GM12878 (cell line): ENCODE measurements around the gene DPM3. TPM values are rescaled to one million over a fixed set of nuclear protein-coding genes. Genes with fewer than 3 reads are reported as not detected.

Source experiments
- ATAC-seq: fragments of 200-7000 bp; cut with Tn5 transposase; 3 replicates; pipeline ENCODE4 v1.9.1; 2020; ENCODE audit warnings: mild to moderate bottlenecking, moderate library complexity
- BruUV-seq: library from RNA; stranded (reverse); fragments of 400-500 nt; replicated peaks from 2 replicates; lab custom pipeline; 2021; lab: Mats Ljungman, UMichigan
- CTCF ChIA-PET: fragments of 300-600 bp; sonication (Branson Sonifier 250); formaldehyde crosslinking; extraction: SDS; loops from one replicate; lab custom pipeline; 2021; ENCODE audit warnings: inconsistent platforms; lab: Yijun Ruan, JAX
- POLR2A ChIA-PET: fragments of 350-600 bp; formaldehyde crosslinking; extraction: SDS; loops from one replicate; lab custom pipeline; 2021; ENCODE audit warnings: inconsistent platforms; lab: Charles Lee
- RAD21 ChIA-PET: fragments of 300-600 bp; sonication (Branson Sonifier 250); formaldehyde crosslinking; loops from one replicate; lab custom pipeline; 2023; ENCODE audit warnings: antibody characterized with exemption; ENCODE audit not compliant: unreplicated experiment; lab: Charles Lee
- SMC1A ChIA-PET: fragments of 300-600 bp; sonication (Branson Sonifier 250); formaldehyde crosslinking; loops from one replicate; lab custom pipeline; 2023; ENCODE audit not compliant: unreplicated experiment, uncharacterized antibody; lab: Charles Lee
- DNase-seq: peaks from one replicate; pipeline ENCODE4 v3.0.0-alpha.2; 2011; ENCODE audit warnings: low read depth, low spot score
- FAIRE-seq: peaks from 3 replicates; lab custom pipeline; 2011; peaks lifted over from hg19 to GRCh38; lab: Jason Lieb, UNC
- H2AFZ ChIP-seq: 2 replicates; pipeline ENCODE4 v1.6.0; 2011; ENCODE audit warnings: low read depth, low read length, control low read depth; ENCODE audit not compliant: control insufficient read depth
- H3K27ac ChIP-seq: 2 replicates; pipeline ENCODE4 v1.5.1; 2011; ENCODE audit warnings: control low read depth; ENCODE audit not compliant: control insufficient read depth, insufficient read depth
- H3K27me3 ChIP-seq, 2 experiments: replicated peaks in 1 of 2; 2 replicates each; pipeline versions ENCODE4 v1.6.0 to v1.6.1; 2011; ENCODE audit warnings: low read length in 1 of 2; ENCODE audit not compliant: control insufficient read depth in 2 of 2, insufficient read depth in 2 of 2
- H3K36me3 ChIP-seq, 2 experiments: 2 replicates each; pipeline ENCODE4 v1.5.1; 2011; ENCODE audit warnings: low read length in 1 of 2; ENCODE audit not compliant: control insufficient read depth in 2 of 2, insufficient read depth in 2 of 2
- H3K4me1 ChIP-seq: 2 replicates; pipeline ENCODE4 v1.6.1; 2011; ENCODE audit warnings: mild to moderate bottlenecking, low read length, moderate library complexity, mixed read lengths; ENCODE audit not compliant: control insufficient read depth, insufficient read depth
- H3K4me2 ChIP-seq: 2 replicates; pipeline ENCODE4 v1.6.0; 2011; ENCODE audit warnings: control low read depth; ENCODE audit not compliant: control insufficient read depth, insufficient read depth
- H3K4me3 ChIP-seq: fragments of 200-600 bp; sonication (generic); 2 replicates; pipeline ENCODE4 v1.5.1; 2016
- H3K79me2 ChIP-seq: 2 replicates; pipeline ENCODE4 v1.6.0; 2011; ENCODE audit warnings: low read length; ENCODE audit not compliant: control insufficient read depth, insufficient read depth
- H3K9ac ChIP-seq: 2 replicates; pipeline ENCODE4 v1.8.0; 2011; ENCODE audit warnings: low read length, control low read depth, mixed read lengths; ENCODE audit not compliant: control insufficient read depth, insufficient read depth
- H3K9me3 ChIP-seq: replicated peaks from 3 replicates; pipeline ENCODE4 v1.5.1; 2011; ENCODE audit warnings: mild to moderate bottlenecking, low read length; ENCODE audit not compliant: control insufficient read depth, insufficient read depth
- H4K20me1 ChIP-seq: 2 replicates; pipeline ENCODE4 v1.6.0; 2011; ENCODE audit not compliant: control insufficient read depth, insufficient read depth
- ATF7 ChIP-seq: fragments of 450-650 bp; IDR thresholded peaks from 2 replicates; pipeline ENCODE4 v1.6.1; 2016; ENCODE audit warnings: low read depth, mild to moderate bottlenecking
- CTCF ChIP-seq, 3 experiments: IDR thresholded peaks in 2 of 3; conservative IDR thresholded peaks in 1 of 3; 2 replicates each; pipeline ENCODE4 v1.5.1; 2011; ENCODE audit warnings: low read depth in 3 of 3, low read length in 3 of 3, mild to moderate bottlenecking in 3 of 3, control low read depth in 2 of 3, moderate library complexity in 2 of 3, inconsistent platforms in 1 of 3, mixed read lengths in 1 of 3; ENCODE audit not compliant: control insufficient read depth in 2 of 3, insufficient read depth in 1 of 3; ENCODE audit errors: extremely low read depth in 1 of 3
- EP300 ChIP-seq, 2 experiments: fragments of 150-350 bp in 1 of 2; IDR thresholded peaks; 2 replicates each; pipeline ENCODE4 v1.6.1; 2011 to 2012; ENCODE audit warnings: low read depth in 2 of 2, low read length in 2 of 2, borderline replicate concordance in 1 of 2, improper control_type of control experiment in 1 of 2, inconsistent platforms in 1 of 2; ENCODE audit not compliant: control insufficient read depth in 1 of 2
- ESRRA ChIP-seq: IDR thresholded peaks from 2 replicates; pipeline ENCODE4 v1.6.1; 2012; ENCODE audit warnings: mild to moderate bottlenecking, low read length, improper control_type of control experiment
- KDM1A ChIP-seq: fragments of 200-600 bp; sonication (generic); IDR thresholded peaks from 2 replicates; pipeline ENCODE4 v1.6.1; 2016; ENCODE audit warnings: borderline replicate concordance
- NR2F1 ChIP-seq: fragments of 450-650 bp; conservative IDR thresholded peaks from 2 replicates; pipeline ENCODE4 v1.6.1; 2017; ENCODE audit warnings: mild to moderate bottlenecking
- RAD21 ChIP-seq: IDR thresholded peaks from 2 replicates; pipeline ENCODE4 v1.6.1; 2011; ENCODE audit warnings: mild to moderate bottlenecking, low read depth, low read length, moderate library complexity; ENCODE audit not compliant: insufficient read depth
- SUPT20H ChIP-seq: IDR thresholded peaks from 2 replicates; pipeline ENCODE4 v1.6.1; 2011; ENCODE audit warnings: low read depth, mild to moderate bottlenecking, low read length, moderate library complexity, borderline replicate concordance; ENCODE audit not compliant: control insufficient read depth
- TAF1 ChIP-seq: IDR thresholded peaks from 2 replicates; pipeline ENCODE4 v1.6.1; 2011; ENCODE audit warnings: mild to moderate bottlenecking, low read depth, low read length, borderline replicate concordance
- TBL1XR1 ChIP-seq: IDR thresholded peaks from 2 replicates; pipeline ENCODE4 v1.6.1; 2012; ENCODE audit warnings: low read depth, low read length, improper control_type of control experiment
- ZBTB4 ChIP-seq: fragments of 450-650 bp; formaldehyde crosslinking; IDR thresholded peaks from 2 replicates; pipeline ENCODE4 v1.4.0; 2022; ENCODE audit warnings: mild to moderate bottlenecking, moderate library complexity
- ZNF217 ChIP-seq: fragments of 450-650 bp; IDR thresholded peaks from 2 replicates; pipeline ENCODE4 v1.6.1; 2017; ENCODE audit warnings: antibody characterized with exemption, mild to moderate bottlenecking
- WGBS: methylation state at CpG from one replicate; pipeline ENCODE4 v1.1.6; 2016; ENCODE audit warnings: low lambda C conversion rate; ENCODE audit not compliant: insufficient replicate concordance, insufficient coverage; ENCODE audit errors: missing lambda C conversion rate; 5-methylcytosine and 5-hydroxymethylcytosine counted together
- in situ Hi-C: fragments of 300-500 bp; cut with MboI; formaldehyde crosslinking; loops from 9 replicates; pipeline ENCODE4 v1.14.3; 2018; ENCODE audit warnings: mixed read lengths
- intact Hi-C: fragments of 100-400 bp; cut with micrococcal nuclease; formaldehyde crosslinking; loops from one replicate; pipeline ENCODE4 v1.14.2; 2022; ENCODE audit not compliant: unreplicated experiment
- polyA plus RNA-seq, 11 experiments: library from polyadenylated mRNA; depleted of rRNA in 4 of 11; unstranded in 6 of 11; stranded (reverse) in 5 of 11; fragments of >200 nt; fragmentation: Nextera tagmentation in 4 of 11; fragmentation: Illumina TruSeq in 1 of 11; extraction: Ambion mirVana in 4 of 11; extraction: Trizol in 1 of 11; gene quantifications; 1 replicate in 1 of 11; 2 replicates in 10 of 11; pipeline versions ENCODE4 v1.2.1 to v1.2.3, GENCODE V29; 2011 to 2016; ENCODE audit warnings: inconsistent platforms in 2 of 11, missing spikeins in 2 of 11, low read depth in 1 of 11
- total RNA-seq, 4 experiments: library from RNA; depleted of rRNA in 3 of 4; stranded (reverse); fragments of >200 nt in 3 of 4; fragmentation: Illumina TruSeq in 1 of 4; extraction: Trizol in 1 of 4; gene quantifications; 2 replicates each; pipeline versions ENCODE4 v1.2.1 to v1.2.3, GENCODE V29; 2013 to 2021

The DPM3 gene
- total and polyA plus RNA-seq, 10 of the 15 experiments (the other 5 are each of a cell fraction or from before 2014, with no cell fraction given) = 5.9 to 78.7 (median 25.7) TPM

DNA sequence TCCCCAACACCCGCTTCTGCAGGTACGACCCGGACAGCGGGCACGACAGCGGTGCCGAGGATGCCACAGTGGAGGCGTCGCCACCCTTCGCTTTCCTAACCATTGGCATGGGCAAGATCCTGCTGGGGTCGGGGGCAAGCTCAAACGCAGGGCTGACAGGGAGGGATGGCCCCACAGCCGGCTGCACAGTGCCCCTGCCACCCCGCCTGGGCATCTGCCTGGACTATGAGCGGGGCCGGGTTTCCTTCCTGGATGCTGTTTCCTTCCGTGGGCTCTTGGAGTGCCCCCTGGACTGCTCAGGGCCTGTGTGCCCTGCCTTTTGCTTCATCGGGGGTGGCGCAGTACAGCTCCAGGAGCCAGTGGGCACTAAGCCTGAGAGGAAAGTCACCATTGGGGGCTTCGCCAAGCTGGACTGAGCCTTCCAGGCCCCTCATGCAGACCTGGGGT lies 43.5 kb upstream of the DPM3 start:
- POLR2A ChIA-PET = interaction anchor here (0.5 to 2.8 kb wide), 2 partner anchors 10 to 48 kb away, joined by 3 to 23 read pairs; no protein-coding TSS in a partner anchor
- Histone ChIP-seq H3K4me1 (peaks cover 21% of the 10 kb centered on the region), H3K79me2 (no peaks in the 10 kb centered on the region), H3K9me3 (no peaks in the 10 kb centered on the region), H3K4me3 (no peak overlapping the region), H2AFZ (no peak overlapping the region), H3K36me3 (no peaks in the 10 kb centered on the region), H3K27me3 (no peaks in the 10 kb centered on the region), H3K4me2 (no peak overlapping the region), H4K20me1 (no peaks in the 10 kb centered on the region), H3K9ac (no peak overlapping the region), H3K27ac (no peak overlapping the region)
- intact Hi-C loops (no loop called here), in situ Hi-C loops (no loop called here)
- SMC1A ChIA-PET = no interaction called here
- FAIRE-seq = no peak
- CTCF ChIA-PET = interaction anchor here (0.6 to 2.9 kb wide), 3 partner anchors 10 to 754 kb away, joined by 3 to 63 read pairs (median 41); partner anchors contain the start of genes KRTCAP2 and TRIM46
- no peak for DNase-seq
- WGBS = 80% methylated on average over 20 of the region's 20 CpGs
- no TSS peak for BruUV-seq
- TF ChIP-seq RAD21 (no peak), SUPT20H (no peak), ZBTB4 (no peak), ZNF217 (no peak), NR2F1 (no peak), EP300 (IDR thresholded peaks at IDR 0.05; ENCODE audit: borderline replicate concordance in 1 of 2, control insufficient read depth in 1 of 2, low read depth in 2 of 2, low read length in 2 of 2) (no peak), KDM1A (no peak), ESRRA (no peak), TBL1XR1 (no peak), TAF1 (no peak), ATF7 (no peak), CTCF (IDR thresholded peaks at IDR 0.05 in 2 of 3, conservative IDR thresholded peaks at IDR 0.05 in 1 of 3; ENCODE audit: control insufficient read depth in 2 of 3, extremely low read depth in 1 of 3, insufficient read depth in 1 of 3, low read depth in 3 of 3, low read length in 3 of 3) (no peak)
- RAD21 ChIA-PET = interaction anchor here (1.9 kb wide), 1 partner anchor 23 kb away, joined by 6 read pairs; no protein-coding TSS in a partner anchor
- ATAC-seq = no peak
